ENCODE data around the gene SESN1.
"Not testable (repeated sequence)": the region's sequence is repeated elsewhere in the genome, so short reads cannot be mapped to it uniquely, and the experiment has no call there.

The SESN1 gene

DNA sequence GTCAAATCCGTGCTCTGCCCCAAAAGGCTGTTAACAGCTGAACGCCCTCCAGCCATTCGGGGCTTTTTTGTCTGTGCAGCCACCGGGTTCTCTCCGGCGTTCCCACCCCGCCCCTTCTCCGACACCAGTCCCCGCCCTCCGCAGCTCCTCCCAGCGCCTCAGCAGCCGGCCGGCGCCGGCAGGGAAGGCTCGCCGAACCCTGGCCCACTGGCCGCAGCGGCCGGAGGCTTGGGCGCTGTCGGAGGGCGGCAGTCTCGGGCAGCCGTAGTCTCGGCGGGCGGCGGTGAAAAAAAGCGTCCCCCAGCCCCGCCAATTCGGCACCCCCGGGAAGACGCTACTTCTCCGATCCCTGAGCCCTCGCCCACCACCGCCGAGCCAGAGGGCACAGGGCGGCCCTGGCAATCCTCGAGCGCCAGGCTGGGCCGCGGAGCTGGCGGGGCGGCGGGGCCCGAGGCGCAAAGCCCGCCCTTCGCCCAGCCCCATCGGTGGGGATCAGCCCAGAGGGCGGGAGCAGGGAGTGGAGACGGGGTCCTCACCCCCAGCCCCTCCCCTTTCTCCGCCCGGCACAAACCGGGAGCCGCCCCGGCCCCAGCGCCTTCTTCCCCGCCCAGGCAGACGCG lies at the start of gene SESN1:
Gene SESN1, minus strand, starts transcription at position 431 of the 620 bp plus-strand sequence. CDS start 773 bp downstream, outside the sequence.
- peak; percentile 79 for DNase-seq

DNA sequence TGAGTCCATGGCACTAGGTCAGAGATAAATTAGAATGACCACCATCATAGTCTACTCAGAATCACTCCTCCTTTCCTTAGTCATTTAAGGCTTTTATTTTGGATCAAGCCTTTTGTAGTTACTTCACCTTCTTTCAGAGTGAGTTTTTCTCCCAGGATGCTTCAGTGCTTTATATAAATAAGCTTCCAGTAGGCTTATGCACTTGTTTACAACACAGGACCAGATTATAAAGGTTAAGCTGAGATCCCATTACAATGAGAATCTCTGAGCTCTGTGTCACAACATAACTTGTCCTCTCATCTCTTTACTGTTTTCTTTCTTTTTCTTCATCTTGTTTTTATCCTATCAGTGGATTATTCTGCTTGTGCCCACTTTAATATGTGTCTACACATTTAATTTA lies 48.5 kb upstream of the SESN1 start:
- no peak for DNase-seq

DNA sequence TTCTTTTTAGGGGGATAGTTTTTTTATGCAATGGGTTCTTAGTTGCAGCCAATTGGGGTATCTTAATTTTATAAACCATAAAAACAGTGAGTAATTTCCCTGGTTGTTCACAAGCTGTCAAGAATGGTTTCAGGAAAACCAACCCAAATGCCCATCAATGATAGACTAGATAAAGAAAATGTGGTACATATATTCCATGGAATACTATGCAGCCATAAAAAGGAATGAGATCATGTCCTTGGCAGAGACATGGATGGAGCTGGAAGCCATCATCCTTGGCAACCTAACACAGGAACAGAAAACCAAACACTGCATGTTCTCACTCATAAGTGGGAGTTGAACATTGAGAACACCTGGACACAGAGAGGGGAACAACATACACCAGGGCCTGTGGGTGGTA lies 47.4 kb upstream of the SESN1 start:
- not testable (repeated sequence) for DNase-seq

DNA sequence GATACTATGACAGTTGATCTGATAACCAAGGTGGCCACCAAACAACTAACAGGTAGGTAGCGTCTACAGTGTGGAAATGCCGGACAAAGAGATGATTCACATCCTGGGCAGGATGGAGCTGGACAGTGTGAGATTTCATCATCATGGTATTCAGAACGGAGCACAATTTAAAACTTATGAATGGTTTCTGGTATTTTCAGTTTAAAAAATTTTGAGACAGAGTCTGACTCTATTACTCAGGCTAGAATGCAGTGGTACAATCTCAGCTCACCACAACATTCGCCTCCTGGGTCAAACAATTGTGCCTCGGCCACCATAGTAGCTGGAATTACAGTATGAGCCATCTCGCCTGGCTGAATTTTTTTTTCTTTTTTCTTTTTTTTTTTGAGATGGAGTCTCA lies 44.5 kb upstream of the SESN1 start:
- no peak for DNase-seq

DNA sequence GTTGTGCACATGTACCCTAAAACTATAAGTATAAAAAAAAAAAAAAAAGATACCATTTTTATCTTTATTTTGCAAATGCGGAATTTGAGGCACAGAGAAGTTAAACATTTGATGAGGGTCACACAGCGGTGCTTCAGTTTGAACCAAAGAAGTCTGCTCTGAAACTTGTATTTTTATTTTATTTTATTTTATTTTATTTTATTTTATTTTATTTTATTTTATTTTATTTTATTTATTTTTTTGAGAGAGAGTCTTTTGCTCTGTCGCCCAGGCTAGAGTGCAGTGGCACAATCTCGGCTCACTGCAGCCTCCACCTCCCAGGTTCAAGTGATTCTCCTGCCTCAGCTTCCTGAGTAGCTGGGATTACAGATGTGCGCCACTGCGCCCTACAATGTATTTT lies 41.9 kb upstream of the SESN1 start:
- not testable (repeated sequence) for DNase-seq

DNA sequence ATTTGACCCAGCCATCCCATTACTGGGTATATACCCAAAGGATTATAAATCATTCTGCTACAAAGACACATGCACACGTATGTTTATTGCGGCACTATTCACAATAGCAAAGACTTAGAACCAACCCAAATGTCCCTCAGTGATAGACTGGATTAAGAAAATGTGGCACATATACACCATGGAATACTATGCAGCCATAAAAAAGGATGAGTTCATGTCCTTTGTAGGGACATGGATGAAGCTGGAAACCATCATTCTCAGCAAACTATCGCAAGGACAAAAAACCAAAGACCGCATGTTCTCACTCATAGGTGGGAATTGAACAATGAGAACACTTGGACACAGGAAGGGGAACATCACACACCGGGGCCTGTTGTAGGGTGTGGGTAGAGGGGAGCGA lies 41.4 kb upstream of the SESN1 start:
- not testable (repeated sequence) for DNase-seq

DNA sequence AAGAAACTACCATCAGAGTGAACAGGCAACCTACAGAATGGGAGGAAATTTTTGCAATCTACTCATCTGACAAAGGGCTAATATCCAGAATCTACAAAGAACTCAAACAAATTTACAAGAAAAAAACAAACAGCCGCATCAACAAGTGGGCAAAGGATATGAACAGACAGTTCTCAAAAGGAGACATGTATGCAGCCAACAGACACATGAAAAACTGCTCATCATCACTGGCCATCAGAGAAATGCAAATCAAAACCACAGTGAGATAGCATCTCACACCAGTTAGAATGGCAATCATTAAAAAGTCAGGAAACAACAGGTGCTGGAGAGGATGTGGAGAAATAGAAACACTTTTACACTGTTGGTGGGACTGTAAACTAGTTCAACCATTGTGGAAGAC lies 41.0 kb upstream of the SESN1 start:
- not testable (repeated sequence) for DNase-seq

DNA sequence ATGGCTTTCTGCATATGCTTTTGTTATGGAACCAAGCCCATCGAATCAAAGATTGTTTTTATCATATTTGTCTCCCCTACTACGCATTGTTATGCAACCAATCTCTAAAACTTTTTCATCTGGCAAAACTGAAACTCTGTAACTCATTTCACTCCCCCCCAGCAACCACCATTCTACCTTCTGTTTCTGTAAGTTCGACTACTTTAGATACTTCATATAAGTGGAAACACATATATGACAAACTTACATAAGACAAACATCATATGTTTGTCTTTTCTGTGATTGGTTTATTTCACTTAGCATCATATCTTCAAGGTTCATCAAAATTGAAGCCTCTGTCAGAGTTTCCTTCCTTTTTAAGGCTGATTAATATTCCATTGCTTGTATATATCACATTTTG lies 35.4 kb upstream of the SESN1 start:
- DNase-seq: no peak

DNA sequence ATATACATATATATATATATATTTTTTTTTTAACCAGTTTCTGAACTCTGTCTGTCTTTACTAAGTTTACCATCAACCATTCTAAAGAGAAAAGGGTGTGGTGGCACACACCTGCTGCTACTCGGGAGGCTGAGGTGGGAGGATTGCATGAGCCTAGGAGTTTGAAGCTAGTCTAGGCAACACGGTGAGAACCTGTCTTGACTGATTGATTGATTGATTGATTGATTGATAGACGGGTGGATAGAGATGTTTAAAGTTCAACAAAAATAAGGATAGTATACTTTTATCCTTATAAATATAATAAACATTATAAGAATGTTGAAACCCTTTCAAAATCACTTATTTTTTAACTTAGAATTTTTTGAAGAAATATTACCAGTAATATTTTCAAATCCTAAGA lies 30.9 kb upstream of the SESN1 start:
- no peak for DNase-seq

DNA sequence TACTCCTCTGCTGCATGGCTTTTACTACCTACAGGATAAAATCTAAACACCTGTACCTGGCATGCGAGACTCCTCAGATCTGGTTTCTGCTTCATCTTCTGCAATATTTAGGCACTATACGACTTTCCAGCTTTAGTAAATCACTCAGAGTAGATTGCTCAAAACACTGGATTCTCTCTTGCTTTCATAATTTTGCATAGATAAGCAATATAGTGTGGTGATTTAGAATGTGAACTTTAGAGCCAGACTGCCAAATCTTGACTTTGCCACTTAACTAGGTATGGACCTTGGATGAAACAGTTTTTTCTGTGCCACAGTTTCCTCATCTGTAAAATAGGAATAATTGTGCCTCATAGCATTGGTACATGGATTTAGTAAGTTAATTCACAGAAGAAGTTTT lies 29.6 kb upstream of the SESN1 start:
- DNase-seq: no peak

DNA sequence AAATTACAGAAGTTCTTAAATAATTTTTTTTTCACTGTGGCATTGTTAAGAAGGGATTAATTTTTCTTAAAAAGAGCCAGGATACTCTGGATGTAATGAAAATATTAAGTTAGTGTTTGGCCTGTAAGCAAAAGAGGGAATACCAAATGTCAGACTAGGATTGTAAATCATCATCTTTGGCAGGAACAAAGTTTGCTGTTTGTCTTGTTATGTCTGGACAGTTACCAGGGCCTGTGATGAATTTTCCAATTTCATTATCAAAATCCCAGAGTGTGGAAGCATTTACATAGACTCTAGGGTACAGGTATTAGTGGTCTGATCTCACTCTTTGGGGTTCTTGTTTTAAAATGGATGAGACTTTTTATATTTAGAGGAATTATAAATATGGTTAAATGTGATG lies 26.8 kb upstream of the SESN1 start:
- DNase-seq: no peak

DNA sequence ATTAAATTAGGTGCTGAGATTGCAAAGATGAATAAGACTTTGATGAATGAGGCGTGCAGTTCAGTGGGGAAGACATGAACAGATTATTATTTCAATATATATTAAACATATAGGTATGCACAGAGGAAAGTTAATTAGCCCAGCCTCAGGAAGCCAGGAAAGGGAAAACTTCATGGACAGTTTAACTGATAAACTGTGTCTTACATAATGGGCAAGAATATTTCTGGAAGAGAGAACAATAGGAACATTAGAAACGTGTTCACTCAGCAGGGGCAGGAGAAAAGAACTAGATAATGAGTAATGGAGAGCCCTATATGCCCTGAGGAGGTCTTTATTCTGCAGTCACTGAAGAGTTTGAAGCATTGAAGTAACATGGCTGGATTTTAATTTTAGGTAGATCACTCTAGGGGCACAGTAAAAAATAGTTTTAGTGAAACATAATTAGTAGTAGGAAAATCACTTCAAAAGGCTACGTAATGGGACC lies 24.3 kb upstream of the SESN1 start:
- no peak for DNase-seq

DNA sequence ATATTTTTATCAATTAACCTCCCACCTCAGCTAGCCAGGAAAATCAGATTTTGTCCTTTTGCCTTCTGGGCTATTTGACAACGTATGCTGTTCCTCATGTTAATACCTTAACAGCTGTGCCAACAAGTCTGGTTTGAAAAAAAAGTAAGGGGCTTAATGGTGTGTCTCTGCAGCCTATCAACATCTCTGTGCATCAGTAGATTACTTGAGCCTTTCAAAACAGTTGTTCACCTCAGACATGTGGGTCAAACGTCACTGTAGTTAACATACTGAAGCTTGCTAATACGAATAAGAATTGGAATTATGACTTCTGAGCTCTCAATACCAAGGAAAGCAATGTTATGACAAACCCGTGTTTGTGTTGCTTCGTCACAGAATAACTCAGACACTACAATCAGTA lies 23.7 kb upstream of the SESN1 start:
- no peak for DNase-seq

DNA sequence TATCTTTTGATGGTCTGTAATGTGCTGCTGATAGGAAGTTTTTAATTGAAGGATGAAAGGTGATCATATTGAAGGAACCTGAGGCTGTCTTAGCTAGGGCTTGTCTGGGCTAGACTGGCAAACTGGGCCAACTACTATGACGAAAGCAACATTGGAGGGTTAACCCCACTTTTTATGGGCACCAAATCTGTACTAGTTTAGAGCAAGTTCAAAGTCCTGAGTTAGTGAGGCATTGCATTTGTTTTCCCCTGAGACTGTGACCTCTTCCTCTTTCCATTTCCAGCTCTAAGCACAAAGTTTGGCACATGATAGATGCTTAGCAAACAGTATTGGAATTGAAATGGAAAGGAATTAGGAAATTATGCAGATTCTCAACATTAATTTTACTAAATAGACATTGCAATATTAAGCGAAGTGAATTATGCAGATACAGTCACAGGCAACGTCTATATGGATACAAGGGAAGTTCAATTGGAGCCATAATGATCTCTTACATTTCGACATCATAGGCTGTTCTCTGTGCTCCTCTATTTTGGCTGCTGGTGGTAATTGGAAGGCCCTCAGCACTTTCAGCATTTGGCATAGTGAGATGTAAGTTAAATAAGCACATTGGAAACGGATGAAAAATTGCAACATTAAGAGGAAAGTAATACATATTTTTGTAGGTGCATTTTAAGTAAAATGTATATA lies 22.8 kb upstream of the SESN1 start:
- DNase-seq: no peak

DNA sequence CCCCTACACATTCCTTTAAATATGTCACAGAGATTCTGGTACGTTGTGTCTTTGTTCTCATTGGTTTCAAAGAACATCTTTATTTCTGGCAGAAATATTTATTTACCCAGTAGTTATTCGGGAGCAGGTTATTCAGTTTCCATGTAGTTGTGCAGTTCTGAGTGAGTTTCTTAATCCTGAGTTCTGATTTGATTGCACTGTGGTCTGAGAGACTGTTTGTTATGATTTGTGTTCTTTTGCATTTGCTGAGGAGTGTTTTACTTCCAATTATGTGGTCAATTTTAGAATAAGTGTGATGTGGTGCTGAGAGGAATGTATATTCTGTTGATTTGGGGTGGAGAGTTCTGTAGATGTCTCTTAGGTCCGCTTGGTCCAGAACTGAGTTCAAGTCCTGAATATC lies 18.0 kb upstream of the SESN1 start:
- DNase-seq: not testable (repeated sequence)

DNA sequence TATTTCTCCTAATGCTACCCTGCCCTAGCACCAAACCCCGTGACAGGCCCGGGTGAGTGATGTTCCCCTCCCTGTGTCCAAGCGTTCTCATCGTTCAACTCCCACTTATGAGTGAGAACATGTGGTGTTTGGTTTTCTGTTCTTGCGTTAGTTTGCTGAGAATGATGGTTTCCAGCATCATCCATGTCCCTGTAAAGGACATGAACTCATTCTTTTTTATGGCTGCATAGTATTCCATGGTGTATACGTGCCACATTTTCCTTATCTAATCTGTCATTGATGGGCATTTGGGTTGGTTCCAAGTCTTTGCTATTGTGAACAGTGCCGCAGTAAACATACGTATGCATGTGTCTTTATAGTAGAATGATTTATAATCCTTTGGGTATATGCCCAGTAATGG lies 15.0 kb upstream of the SESN1 start:
- not testable (repeated sequence) for DNase-seq

DNA sequence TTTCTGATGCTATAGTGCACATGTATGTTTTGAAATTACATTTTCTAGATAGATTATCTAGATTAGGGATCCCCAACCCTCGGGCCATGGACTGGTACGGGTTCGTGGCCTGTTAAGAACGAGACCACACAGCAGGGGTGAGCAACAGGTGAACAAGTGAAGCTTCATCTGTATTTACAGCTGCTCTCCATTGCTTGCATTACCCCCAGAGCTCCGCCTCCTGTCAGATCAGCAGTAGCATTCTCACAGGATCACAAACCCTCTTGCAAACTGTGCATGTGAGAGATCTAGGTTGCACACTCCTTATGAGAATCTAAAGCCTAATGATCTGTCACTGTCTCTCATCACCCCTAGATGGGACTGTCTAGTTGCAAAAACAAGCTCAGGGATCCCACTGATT lies 11.0 kb upstream of the SESN1 start:
- no peak for DNase-seq

DNA sequence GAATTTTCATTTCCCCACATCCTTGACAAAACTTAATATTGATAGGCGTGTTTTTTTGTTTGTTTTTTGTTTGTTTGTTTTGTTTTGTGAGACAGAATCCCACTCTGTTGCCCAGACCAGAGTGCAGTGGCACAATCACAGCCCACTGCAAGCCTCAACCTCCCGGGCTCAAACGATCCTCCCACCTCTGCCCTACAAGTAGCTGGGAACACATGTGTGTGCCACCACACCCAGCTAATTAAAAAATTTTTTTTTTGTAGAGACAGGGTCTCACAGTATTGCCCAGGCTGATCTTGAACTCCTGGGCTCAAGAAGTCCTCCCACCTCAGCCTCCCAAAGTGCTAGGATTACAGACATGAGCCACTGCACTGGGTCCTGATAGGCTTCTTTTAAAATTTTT lies 9.9 kb upstream of the SESN1 start:
- DNase-seq: no peak

DNA sequence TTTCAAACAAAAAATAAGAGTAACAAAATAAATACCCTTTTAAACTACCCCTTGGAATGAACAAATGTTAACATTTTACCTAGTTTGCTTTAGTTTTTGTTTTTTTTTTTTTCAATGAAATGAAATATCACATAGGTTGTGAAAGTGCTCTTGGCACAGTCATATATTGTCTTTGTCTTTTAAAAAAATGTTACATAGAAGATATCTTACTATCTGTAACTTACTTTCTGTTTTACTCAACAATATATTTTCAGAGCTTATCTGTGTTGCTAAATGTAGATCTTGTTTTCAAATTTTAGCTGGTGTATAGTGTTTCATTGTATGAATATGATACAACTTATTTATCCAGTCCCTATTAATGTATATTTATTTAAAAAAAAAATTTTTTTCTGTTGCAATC lies 9.3 kb upstream of the SESN1 start:
- no peak for DNase-seq

DNA sequence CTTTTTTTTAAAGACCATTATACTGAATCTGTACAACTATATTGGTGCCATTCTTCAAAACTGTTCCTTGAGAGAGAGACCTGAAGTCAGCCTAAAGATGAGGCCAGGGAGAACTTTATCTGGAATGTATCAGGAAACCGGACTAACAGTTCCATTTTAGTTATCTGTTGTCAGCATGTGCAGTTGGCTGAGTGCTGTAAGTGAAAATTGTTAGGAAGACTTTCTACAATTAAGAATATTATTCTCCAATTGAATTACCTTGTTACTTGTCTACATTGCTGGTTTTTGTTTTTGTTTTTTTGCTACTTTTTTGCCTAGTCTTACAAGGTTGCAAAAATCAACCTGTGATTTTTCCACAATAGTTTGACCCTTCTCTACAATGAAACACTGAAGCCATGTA lies 8.1 kb upstream of the SESN1 start:
- DNase-seq: no peak

DNA sequence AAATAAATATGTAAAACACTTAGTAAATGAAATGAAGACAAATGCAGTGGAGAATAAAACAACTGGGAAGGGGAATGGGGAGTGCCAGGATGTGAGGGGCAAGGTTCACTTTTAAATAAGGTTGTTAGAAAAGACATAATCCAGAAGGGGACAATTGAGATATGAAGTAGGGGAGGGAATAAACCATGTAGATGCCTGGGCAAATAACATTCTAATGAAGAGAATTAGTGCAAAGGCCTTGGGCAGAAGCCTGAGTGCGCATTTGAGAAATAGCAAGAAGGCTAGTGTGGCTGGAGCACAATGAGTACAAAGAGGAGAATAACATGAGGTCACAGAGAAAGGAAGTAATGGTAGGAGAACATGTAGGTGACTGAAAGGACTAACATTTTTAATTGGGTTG lies 3.0 kb upstream of the SESN1 start:
- DNase-seq: no peak

DNA sequence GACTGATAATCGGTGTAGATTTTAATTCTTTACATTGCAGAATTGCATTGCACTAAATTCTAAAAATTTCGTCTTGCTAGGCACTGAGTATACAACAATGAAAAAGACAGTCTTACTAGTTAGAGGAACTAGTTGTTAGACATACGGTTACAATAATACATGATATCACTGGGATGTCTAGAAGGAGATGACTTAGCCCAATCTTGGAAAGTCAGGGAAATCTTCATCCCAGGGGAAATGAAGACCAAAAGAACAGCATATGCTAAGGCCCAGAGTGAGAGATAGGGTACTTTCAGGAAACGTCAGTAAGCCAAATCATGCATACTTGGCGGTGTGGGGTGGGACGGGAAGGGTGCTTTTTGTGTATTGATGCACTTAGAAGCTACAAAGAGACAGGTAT lies 1.6 kb upstream of the SESN1 start:
- no peak for DNase-seq

DNA sequence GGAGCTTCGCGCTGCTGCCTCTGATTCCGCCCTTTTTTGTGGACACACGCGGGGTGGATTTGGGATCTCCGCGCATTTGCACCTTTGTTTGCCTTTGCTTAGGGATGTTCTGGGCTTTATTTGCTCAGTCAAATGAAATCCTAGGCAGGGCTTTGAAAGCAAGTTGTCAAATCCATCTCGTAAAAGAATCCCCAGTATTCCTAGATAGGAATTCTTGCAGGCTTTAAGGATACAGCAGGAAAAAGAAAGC lies 1.1 kb upstream of the SESN1 start:
- DNase-seq: no peak

DNA sequence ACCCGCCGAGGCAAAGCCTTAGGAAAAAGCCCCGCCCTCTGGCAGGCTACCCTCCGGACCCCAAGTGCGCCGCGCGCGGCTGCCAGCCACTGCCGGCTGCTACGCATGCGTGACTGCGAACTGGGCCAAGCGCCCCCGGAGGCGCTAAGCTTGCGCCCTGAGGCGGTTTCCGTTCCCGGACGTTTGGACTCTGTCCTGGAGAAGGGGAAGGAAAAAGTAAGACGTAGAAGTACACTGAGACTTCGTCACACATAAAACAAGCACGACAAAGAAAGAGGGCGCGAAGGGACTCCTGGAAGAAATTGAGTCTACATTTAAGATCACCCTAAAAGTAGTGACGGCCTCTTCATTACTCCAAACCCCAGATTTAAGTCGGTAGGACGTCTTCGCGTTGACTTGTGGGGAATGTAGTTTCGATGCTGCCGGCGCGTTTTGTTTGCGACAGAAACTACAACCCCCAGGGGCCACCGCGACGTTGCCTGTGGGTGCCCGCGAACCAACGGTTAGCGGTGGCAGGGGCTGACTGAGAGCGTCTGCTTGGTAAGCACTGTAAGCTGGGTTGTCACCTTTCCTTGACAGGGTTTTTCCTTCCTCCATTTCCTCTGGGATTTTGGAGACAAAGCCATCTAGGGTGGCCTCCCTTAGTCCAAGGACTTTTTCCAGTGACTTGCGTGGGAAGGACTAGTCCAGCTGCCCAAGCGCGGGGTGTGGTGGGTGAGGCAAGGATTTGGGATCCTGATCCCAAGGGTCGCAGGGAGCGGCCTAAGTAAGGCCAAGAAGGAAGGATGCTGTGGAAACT lies 589 bp upstream of the SESN1 start, which contains the start of gene CEP57L1:
Gene CEP57L1, plus strand, starts transcription at position 472 of the 799 bp plus-strand sequence. CDS start 49,715 bp downstream, outside the sequence.
- peak; percentile 94 for DNase-seq
